GM18499 (cell line): Measurements from ENCODE around the gene HES1.
"Not testable (repeated sequence)": the region's sequence is repeated elsewhere in the genome, so short reads cannot be mapped to it uniquely, and the experiment has no call there.

Source experiments
- ATAC-seq: cut with Tn5 transposase; IDR thresholded peaks from one replicate; pipeline ENCODE4 v1.9.1; 2021; ENCODE audit warnings: moderate number of reproducible peaks; ENCODE audit not compliant: insufficient read depth, unreplicated experiment

HES1 gene

DNA sequence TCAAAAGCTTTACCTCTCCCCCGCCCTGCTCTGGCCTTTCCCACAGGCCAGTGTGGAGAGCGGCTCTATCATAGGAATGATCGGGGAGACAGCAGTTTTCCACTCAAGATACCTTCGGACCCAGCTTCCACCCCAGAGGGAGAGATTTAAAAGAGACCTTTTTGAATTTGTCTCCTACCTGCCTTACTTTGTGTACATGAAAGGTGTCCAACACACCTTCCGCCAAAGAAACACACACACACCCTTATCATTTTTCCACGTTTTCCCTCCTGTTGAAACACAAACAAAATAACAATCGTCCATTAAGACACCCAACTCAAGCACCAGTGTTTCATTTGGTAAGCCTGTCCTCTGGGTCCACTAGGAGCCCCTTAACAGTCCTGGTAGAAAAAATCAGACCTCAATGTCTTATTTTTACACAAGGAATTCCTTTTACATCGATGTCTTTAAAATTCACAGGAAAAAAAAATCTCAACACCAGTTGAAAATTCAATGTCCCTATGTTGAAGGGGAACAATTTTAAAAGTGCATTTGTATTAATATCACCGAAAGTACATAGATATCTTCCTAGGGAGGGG, 4.0 kb downstream of the HES1 start:
- ATAC-seq, result no peak

- no peak for ATAC-seq
These were observed 4.8 kb downstream of the HES1 start for GRCh38 chr3:194140520-194141414.

DNA sequence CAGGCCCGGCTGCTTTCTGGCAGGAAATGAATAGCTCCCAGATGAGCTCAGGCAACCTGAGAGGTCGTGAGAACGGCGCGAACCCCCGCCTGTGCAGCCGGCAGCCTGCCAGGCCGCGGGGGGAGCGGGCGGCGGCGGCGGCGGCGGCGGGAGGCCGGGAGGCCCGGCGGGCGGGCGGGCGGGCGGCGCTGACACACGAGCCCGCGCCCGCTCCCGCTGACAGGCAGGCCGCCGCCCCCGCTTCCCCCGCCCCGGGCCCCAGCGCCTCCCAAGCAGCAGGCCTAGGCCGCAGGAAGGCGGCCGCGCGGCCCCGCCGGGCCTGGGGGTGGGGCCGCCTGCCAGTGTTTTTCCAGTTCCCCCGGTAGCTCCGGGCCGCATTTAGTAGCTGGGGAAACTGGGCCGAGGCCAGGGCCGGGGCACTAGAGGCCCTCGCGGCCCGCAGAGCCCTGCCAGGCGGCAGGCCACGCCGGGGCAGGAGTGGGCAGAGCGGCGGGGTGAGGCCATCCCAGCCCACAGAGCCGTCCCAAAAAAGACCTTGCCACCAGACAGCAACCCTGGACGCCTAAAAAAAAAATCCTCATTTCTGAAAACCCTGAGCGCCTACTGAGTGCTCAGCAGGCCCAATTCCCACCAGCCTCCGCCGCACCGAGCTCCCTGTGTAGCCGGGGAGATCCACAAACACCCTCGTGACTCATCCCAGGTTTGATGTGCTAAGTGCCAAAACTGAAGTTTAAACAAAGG, 5.6 kb downstream of the HES1 start:
- ATAC-seq, result no peak

DNA sequence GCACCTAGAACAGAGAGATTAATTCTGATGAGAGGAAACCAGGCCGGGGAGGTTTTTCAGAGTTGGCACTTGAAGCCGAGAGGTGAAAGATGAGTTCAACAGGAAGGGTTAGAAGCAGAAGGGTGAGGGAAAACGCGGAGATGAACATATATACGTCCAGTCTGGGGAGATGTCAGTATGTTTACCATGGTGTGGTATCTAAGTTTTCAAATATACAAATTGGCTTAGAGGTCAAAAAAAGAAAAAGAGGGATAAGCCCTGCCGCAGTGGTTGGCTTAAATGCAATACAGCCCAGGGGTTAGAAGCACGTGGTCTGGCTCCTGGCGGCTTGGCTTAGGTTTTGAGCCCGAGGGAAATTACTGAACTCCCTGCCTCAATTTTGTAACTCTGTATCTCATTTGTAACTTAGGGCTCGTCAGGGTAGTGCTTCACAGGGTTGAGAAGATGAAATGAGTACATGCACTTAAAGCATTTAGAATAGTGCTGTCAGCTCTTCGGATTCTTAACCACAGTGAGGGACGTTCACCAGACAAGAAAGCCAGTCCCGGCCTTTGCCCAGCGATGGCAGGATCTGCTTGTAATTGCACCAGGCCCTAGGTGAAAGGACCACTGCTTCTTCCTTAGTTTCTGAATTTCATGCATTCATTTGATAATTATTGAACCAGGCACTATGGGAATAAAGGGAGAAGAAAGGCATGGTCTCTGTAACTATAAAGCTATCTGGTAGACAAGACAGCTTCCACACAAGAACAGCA, 6.4 kb downstream of the HES1 start:
- no peak for ATAC-seq

GRCh38 chr3:194145702-194146101, 9.8 kb downstream of the HES1 start:
- no peak for ATAC-seq

DNA sequence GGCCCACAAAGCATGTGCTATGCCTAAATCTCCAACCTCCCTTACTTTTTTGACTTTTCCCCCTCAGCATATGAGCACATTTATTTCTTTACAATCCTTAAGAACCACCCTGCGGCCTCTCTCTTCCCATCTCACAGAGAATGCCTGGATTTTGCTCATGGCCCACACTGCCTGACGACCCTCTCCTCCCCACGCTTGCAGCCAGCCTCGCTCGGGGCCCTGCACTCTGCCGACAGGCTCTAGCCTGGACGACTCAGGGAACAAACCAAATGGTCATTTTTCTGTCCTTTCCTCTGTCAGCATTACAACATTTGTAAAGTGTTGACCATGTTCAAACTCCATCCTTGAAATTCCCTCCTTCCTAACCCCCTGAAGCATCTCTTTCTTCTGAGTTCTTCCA, 11.7 kb downstream of the HES1 start:
- no peak for ATAC-seq

GRCh38 chr3:194148383-194148782, 12.4 kb downstream of the HES1 start:
- no peak for ATAC-seq

DNA sequence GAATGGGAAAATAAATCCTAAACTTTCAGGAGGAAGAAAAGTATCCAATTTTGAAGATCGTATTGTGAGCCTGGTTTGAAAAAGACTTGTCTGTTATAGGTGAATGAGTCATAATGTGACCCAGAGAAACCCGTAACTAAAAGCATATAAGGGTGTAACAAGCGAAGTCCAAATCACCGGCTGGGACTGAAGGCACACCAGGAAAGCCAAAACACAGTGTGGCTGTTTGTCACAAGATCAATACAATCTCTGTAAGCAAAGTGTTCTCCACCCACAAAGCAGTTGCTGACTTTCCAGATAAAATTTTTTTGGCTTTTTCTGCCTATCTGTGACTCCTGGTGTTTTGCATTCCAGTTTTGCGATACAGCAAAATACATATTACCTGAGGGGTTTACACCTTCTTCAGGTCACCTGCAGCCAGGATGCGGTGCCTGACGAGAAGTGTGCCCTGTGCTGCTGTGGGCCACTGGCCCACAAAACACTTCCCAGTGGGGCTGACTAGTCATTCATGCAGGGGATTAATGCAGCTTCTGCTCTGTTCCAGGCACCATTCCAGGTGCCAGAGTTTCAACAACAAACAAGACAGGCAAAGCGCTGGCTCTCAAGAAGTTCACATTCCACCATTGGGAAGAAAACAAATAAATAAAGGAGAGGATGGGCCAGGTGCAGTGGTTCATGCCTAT, 14.4 kb downstream of the HES1 start:
- ATAC-seq, result no peak

DNA sequence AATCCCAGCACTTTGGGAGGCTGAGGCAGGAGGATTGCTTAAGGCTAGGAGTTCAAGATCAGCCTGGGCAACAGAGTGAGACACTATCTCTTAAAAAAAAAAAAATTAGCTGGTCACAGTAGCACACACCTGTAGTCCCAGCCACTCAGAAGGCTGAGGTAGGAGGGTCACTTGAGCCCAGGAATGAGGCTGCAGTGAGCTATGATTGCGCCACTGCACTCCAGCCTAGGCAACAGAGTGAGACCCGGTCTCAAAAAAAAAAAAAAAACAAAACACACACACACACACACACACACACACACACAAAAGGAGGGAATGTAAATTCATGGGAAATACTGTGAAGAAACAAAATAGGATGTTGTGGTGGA, 15.0 kb downstream of the HES1 start:
- ATAC-seq, result not testable (repeated sequence)

DNA sequence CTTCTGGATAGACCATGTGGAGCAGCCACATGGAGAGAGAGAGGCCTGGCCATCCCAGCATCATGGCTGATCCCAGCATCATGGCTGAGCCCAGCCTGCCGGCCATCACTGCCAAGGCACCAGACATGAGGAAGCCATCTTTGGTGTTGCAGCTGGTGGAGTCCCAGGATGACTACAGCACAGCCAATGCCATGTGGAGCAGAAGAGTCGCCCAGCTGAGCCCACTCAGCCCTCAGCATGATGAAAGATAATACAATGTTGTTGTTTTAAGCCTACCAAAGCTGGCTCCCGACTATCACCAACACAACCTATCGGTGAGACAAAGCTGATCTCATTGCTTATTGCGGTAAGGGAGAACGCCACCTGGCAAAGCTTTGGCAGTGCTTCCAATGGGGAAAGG, 18.4 kb downstream of the HES1 start:
- no peak for ATAC-seq

GRCh38 chr3:194156095-194156494, 20.1 kb downstream of the HES1 start:
- ATAC-seq, result no peak

DNA sequence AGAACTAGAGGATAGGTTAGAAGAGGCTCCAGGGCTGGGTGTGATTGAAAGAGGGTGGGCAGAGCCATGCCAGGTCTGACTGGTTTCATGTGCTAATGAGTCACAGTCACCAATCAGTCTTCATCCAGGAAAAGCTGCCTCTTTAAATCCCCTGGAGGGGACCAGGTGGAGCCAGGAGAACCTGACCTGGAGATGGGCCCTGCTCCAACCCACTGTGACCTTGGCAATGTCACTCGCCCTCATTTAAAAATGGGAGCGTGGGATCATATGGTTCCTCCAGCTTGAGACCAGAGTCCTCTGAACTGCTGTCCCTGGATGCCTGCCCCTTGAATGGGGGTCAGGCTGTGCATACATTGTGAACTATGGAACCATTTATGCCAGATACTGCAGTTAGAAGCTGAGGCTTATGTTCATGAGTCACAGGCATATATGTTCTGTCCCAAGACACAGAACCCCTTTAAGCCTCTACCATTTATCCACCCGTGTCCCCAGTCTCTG, 23.0 kb downstream of the HES1 start:
- ATAC-seq, result no peak

DNA sequence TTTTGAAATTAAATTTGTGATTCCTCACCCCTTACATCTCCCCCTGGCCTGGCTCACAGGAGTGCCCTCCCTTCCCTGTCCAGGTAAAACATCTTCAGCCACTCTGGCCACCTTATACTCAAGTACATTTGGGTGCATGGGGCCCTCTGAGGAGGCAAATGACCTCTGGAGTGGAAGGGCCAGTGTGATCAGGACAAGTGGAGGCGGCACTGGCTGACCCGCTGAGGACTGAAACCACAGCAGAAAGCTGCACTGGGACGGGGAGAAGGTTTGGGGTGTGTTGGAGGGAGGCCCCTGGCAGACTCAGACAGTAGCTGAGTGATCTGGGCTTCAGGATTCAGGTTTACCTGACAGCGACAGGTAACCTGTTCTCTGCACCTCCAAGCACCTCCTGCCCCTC, 24.2 kb downstream of the HES1 start:
- ATAC-seq, result no peak

DNA sequence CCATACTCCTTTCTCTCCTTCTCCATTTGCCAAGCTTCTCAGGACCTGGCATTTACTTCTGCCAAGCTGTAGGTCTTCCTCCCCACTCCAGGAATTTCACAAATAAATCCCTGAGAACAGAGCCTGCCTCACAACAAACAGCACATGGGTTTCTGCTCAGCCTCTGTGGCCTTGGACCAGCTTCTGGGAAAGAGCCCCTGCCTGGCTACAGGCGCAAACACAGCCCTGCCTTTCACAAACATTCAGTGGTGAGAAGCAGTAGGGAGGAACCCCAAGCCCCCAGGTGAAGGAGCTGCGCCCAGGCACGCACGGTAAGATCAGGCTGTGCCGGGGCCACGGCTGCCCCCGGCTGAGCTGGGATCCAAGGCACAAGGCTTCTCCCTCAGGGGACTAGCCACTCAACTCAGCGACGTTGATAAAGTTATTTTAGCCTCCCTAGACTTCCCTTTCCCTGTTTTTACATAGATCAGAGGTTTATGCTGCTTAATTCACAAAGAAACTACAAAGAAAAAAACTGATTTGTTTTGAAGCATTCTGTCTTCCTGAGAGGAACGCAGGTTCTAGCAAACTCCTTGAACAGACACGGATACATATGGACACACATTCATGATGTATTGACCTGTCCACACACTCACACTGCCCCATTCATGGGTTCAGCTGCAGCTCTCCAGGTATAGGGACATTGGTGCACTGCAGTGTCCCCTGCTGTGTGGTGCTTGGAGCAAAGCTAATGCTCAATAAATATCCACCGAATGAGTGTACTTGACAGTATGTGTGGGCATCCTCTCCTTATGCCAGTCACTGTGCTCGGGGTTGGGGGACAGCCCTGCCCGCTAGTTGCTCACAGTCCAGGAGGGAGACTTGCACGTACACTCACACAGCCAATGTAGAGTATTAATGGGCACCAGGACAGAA, 25.4 kb downstream of the HES1 start:
- no peak for ATAC-seq

DNA sequence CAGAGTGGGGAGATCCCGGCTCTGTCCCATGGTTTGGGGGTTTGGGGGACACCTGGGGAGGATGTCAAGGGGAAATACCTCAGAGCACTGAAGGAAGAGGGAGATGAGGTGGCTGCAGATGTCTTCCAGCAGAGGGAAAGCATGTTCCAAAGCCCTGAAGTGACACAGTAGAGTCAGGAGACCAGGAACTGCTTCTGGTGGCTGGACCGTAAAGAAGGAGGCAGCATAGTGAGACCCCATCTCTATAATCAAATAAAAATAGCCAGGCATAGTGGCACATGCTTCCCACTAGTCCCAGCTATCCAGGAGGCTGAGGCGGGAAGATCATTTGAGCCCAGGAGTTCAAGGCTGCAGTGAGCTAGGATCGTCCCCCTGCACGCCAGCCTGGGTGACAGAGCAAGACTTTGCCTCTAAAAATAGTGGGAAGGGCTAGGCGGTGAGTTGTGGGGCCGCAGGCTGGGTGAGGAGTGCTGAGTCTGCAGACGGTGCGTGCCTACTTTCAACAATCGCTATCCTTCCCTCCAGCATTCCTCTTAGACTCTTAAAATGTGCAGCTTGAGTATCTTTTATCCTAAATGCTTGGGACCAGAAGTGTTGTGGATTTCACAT, 26.2 kb downstream of the HES1 start:
- ATAC-seq, result no peak

DNA sequence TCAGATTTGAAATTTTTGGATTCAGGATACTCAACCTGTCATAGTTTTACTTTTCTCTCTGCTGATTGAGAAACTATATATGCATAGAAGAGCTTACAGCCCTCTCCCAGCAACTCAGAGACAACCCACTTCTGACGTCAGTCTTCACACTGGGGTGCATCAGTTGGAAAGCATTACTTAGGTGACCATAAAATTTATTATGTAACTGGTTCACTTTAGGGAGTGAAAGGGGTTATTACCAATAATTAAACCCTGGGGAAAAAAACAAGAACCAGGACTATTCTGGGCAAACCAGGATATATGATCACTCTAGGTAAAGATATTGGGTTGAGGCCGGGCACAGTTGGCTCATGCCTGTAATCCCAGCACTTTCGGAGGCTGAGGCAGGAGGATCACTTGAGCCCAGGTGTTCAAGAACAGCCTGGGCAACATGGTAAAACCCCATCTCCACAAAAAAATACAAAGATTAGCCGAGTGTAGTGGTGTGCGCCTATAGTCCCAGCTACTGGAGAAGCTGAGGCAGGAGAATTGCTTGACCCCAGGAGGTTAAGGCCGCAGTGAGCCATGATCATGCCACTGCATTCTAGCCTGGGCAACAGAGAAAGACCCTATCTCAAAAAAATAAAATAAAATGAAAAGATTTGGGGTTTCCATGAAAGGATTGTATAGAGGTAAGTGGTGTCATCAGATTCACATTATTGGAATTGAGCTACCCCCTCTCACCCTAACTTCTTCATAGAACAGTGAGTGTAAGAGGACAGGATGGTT, 27.1 kb downstream of the HES1 start:
- no peak for ATAC-seq

DNA sequence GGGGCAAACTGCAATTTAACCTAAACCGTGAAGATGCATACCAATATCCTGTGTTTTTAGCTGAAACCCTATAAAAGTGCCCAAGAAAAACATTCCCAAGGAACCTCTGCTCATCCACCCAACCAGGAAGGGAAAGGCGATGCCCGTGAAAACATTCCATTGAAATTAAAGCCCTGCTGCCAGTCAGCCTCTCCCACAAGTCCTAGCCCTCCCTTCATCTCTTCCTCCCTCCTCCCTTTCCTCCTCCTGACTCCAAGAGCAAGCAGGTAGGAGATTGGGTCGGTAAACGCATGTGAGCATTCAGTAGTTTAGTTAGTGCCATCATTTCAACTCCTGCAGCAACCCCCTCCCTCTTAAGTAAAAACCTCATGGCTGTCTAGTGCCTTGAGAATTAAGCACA, 27.7 kb downstream of the HES1 start:
- no peak for ATAC-seq

- no peak for ATAC-seq
These were observed 28.9 kb downstream of the HES1 start for GRCh38 chr3:194164861-194165260.
